HEK293 (cell line): ENCODE measurements around the gene TOM1.
A peak's percentile ranks its signal among the peaks of the same experiment; 100 is the strongest.

Experiments used
- CTCF ChIA-PET: fragments of 350-600 bp; formaldehyde crosslinking; extraction: SDS; loops from one replicate; lab custom pipeline; 2021; ENCODE audit warnings: antibody characterized with exemption; lab: Yijun Ruan, JAX
- POLR2A ChIA-PET: fragments of 300-600 bp; formaldehyde crosslinking; extraction: SDS; loops from one replicate; lab custom pipeline; 2020; ENCODE audit warnings: antibody characterized with exemption, inconsistent platforms; lab: Yijun Ruan, JAX
- H3K27ac ChIP-seq: fragments of 200-500 bp; sonication (Bioruptor generic); 2 replicates; pipeline ENCODE4 v1.5.1; 2014; ENCODE audit warnings: low read depth, low read length, control low read depth, inconsistent platforms; ENCODE audit errors: extremely low read depth
- H3K36me3 ChIP-seq, 2 experiments: fragments of 200-500 bp in 1 of 2; sonication (Bioruptor generic) in 1 of 2; 1 replicate in 1 of 2; 2 replicates in 1 of 2; pipeline ENCODE4 v1.5.1; 2014 to 2017; ENCODE audit warnings: inconsistent platforms in 2 of 2, low read length in 2 of 2; ENCODE audit not compliant: control insufficient read depth in 2 of 2, insufficient read depth in 1 of 2
- H3K4me1 ChIP-seq: fragments of 200-500 bp; sonication (Bioruptor generic); 2 replicates; pipeline ENCODE4 v1.5.1; 2014; ENCODE audit warnings: mild to moderate bottlenecking, low read length, inconsistent platforms; ENCODE audit not compliant: control insufficient read depth, insufficient read depth
- H3K4me3 ChIP-seq: 2 replicates; pipeline ENCODE4 v1.5.1; 2011; ENCODE audit warnings: low read depth, mild to moderate bottlenecking, control low read depth, low read length, moderate library complexity
- H3K9me3 ChIP-seq: fragments of 200-500 bp; sonication (Bioruptor generic); 2 replicates; pipeline ENCODE4 v1.5.1; 2014; ENCODE audit warnings: low read depth, low read length, inconsistent platforms; ENCODE audit not compliant: control insufficient read depth, insufficient read depth
- BCL6B ChIP-seq: fragments of 450-650 bp; formaldehyde crosslinking; IDR thresholded peaks from 2 replicates; pipeline ENCODE4 v1.5.1; 2017; ENCODE audit warnings: missing biosample characterization, missing genetic modification characterization
- CTCF ChIP-seq: fragments of 450-650 bp; formaldehyde crosslinking; IDR thresholded peaks from 2 replicates; pipeline ENCODE4 v1.5.1; 2016; ENCODE audit warnings: missing biosample characterization, missing genetic modification characterization
- KLF10 ChIP-seq: fragments of 450-650 bp; IDR thresholded peaks from 2 replicates; pipeline ENCODE4 v1.5.1; 2018; ENCODE audit warnings: missing biosample characterization, mild to moderate bottlenecking, missing genetic modification characterization
- KLF7 ChIP-seq: fragments of 450-650 bp; formaldehyde crosslinking; IDR thresholded peaks from 2 replicates; pipeline ENCODE4 v1.5.1; 2016; ENCODE audit warnings: missing biosample characterization, missing genetic modification characterization, borderline replicate concordance
- TRIM28 ChIP-seq: IDR thresholded peaks from 2 replicates; pipeline ENCODE4 v1.6.1; 2011; ENCODE audit warnings: low read length, control low read depth, borderline replicate concordance
- ZBTB49 ChIP-seq: fragments of 450-650 bp; formaldehyde crosslinking; IDR thresholded peaks from 2 replicates; pipeline ENCODE4 v1.5.1; 2016; ENCODE audit warnings: missing biosample characterization, missing genetic modification characterization, low read depth
- ZBTB7A ChIP-seq: fragments of 450-650 bp; formaldehyde crosslinking; IDR thresholded peaks from 2 replicates; pipeline ENCODE4 v1.5.1; 2016; ENCODE audit warnings: low read depth, missing biosample characterization, missing genetic modification characterization
- ZEB2 ChIP-seq: fragments of 450-650 bp; formaldehyde crosslinking; IDR thresholded peaks from 2 replicates; pipeline ENCODE4 v1.5.1; 2016; ENCODE audit warnings: missing biosample characterization, missing genetic modification characterization
- ZFP3 ChIP-seq: fragments of 450-650 bp; formaldehyde crosslinking; IDR thresholded peaks from 2 replicates; pipeline ENCODE4 v1.5.1; 2016; ENCODE audit warnings: low read depth, missing biosample characterization, missing genetic modification characterization
- ZNF10 ChIP-seq: fragments of 450-650 bp; formaldehyde crosslinking; IDR thresholded peaks from 2 replicates; pipeline ENCODE4 v1.5.1; 2017; ENCODE audit warnings: missing biosample characterization, missing genetic modification characterization
- ZNF175 ChIP-seq: fragments of 450-650 bp; formaldehyde crosslinking; IDR thresholded peaks from 2 replicates; pipeline ENCODE4 v1.5.1; 2016; ENCODE audit warnings: missing biosample characterization, missing genetic modification characterization
- ZNF2 ChIP-seq: fragments of 450-650 bp; formaldehyde crosslinking; IDR thresholded peaks from 2 replicates; pipeline ENCODE4 v1.5.1; 2016; ENCODE audit warnings: missing biosample characterization, missing genetic modification characterization
- ZNF211 ChIP-seq: fragments of 450-650 bp; formaldehyde crosslinking; IDR thresholded peaks from 2 replicates; pipeline ENCODE4 v1.5.1; 2016; ENCODE audit warnings: low read depth, missing biosample characterization, missing genetic modification characterization
- ZNF394 ChIP-seq: fragments of 450-650 bp; formaldehyde crosslinking; IDR thresholded peaks from 2 replicates; pipeline ENCODE4 v1.5.1; 2016; ENCODE audit warnings: missing biosample characterization, missing genetic modification characterization, mild to moderate bottlenecking, moderate library complexity, borderline replicate concordance
- ZNF514 ChIP-seq: fragments of 450-650 bp; formaldehyde crosslinking; IDR thresholded peaks from 2 replicates; pipeline ENCODE4 v1.5.1; 2016; ENCODE audit warnings: missing biosample characterization, missing genetic modification characterization
- ZNF518A ChIP-seq: fragments of 450-650 bp; formaldehyde crosslinking; conservative IDR thresholded peaks from 2 replicates; pipeline ENCODE4 v1.5.1; 2016; ENCODE audit warnings: low read depth, missing biosample characterization, missing genetic modification characterization
- ZNF660 ChIP-seq: fragments of 450-650 bp; IDR thresholded peaks from 2 replicates; pipeline ENCODE4 v1.5.1; 2018; ENCODE audit warnings: missing biosample characterization, mild to moderate bottlenecking, missing genetic modification characterization
- ZNF670 ChIP-seq: fragments of 450-650 bp; formaldehyde crosslinking; IDR thresholded peaks from 2 replicates; pipeline ENCODE4 v1.5.1; 2016; ENCODE audit warnings: missing biosample characterization, missing genetic modification characterization, low read depth
- ZNF692 ChIP-seq: fragments of 450-650 bp; formaldehyde crosslinking; IDR thresholded peaks from 2 replicates; pipeline ENCODE4 v1.5.1; 2016; ENCODE audit warnings: missing biosample characterization, missing genetic modification characterization
- ZNF792 ChIP-seq: fragments of 450-650 bp; formaldehyde crosslinking; IDR thresholded peaks from 2 replicates; pipeline ENCODE4 v1.5.1; 2016; ENCODE audit warnings: missing biosample characterization, missing genetic modification characterization

TOM1 gene

GRCh38 chr22:35307372-35307771 lies 7.7 kb downstream of the TOM1 start:
- no peak overlapping the region for H3K27ac ChIP-seq
- H3K4me1 ChIP-seq, result no peaks in the 10 kb centered on the region
- H3K9me3 ChIP-seq, result no peaks in the 10 kb centered on the region
- TF ChIP-seq ZNF692 (tag by site-specific recombination) (no peak), ZNF660 (tag by site-specific recombination) (no peak), ZBTB7A (tag by site-specific recombination) (no peak), ZNF514 (tag by site-specific recombination) (no peak)
- TF ChIP-seq, all 188 proteins: peak for 0
- CTCF ChIA-PET, result no interaction called here
- H3K4me3 ChIP-seq, result no peak overlapping the region
- POLR2A ChIA-PET, result no interaction called here
- H3K36me3 ChIP-seq, result no peaks in the 10 kb centered on the region

- CTCF ChIA-PET, result no interaction called here
- POLR2A ChIA-PET, result no interaction called here
Measured at GRCh38 chr22:35307892-35308291, 8.2 kb downstream of the TOM1 start.

GRCh38 chr22:35308480-35309021 lies 8.9 kb downstream of the TOM1 start:
- H3K4me1 ChIP-seq, result 0 out of 2 replicates have a peak, but pooled peaks cover 1% of the 10 kb centered on the region
- ChIA-PET CTCF (interaction anchor here (0.7 kb wide), 1 partner anchor 54 kb away, joined by 3 read pairs; no protein-coding TSS in a partner anchor), POLR2A (no interaction called here)
- no peak overlapping the region for H3K4me3 ChIP-seq
- no peak overlapping the region for H3K27ac ChIP-seq
- no peaks in the 10 kb centered on the region for H3K9me3 ChIP-seq
- no peaks in the 10 kb centered on the region for H3K36me3 ChIP-seq
- TF ChIP-seq ZNF792 (tag by site-specific recombination), result no peak
- no peak for TF ChIP-seq ZNF175 (tag by site-specific recombination)
- no peak for TF ChIP-seq BCL6B
- TF ChIP-seq KLF7 (tag by site-specific recombination), result no peak
- TF ChIP-seq KLF10 (tag by site-specific recombination), result no peak
- no peak for TF ChIP-seq TRIM28
- TF ChIP-seq ZNF211, result no peak
- TF ChIP-seq ZNF394 (tag by site-specific recombination), result no peak
- TF ChIP-seq ZEB2 (tag by site-specific recombination), result no peak
- TF ChIP-seq ZNF518A (tag by site-specific recombination), result no peak
- TF ChIP-seq ZNF670 (tag by site-specific recombination), result no peak
- no peak for TF ChIP-seq ZBTB49
- no peak for TF ChIP-seq CTCF (tag by site-specific recombination)

More at GRCh38 chr22:35307892-35308291, 8.2 kb downstream of the TOM1 start:
- Histone ChIP-seq H3K4me1 (no peaks in the 10 kb centered on the region), H3K4me3 (no peak overlapping the region), H3K9me3 (no peaks in the 10 kb centered on the region), H3K36me3 (no peaks in the 10 kb centered on the region), H3K27ac (no peak overlapping the region)
- TF ChIP-seq ZNF10 (tag by site-specific recombination) (peak; percentile 98), ZFP3 (tag by site-specific recombination) (no peak), ZNF2 (tag by site-specific recombination) (0 out of 2 replicates have a peak, but pooled peaks have one; percentile 35)
